Transverse colon (tissue), 4 donors: ENCODE data around the gene TAOK2.

Experiments used
- EP300 ChIP-seq: sonication (generic); formaldehyde crosslinking; IDR thresholded peaks from one replicate; pipeline ENCODE4 v1.6.1; 2017; ENCODE audit warnings: antibody characterized with exemption, low read depth
- POLR2A ChIP-seq: fragments of 450-650 bp; IDR thresholded peaks from one replicate; pipeline ENCODE4 v1.6.1; 2016; ENCODE audit warnings: antibody characterized with exemption, mild to moderate bottlenecking, moderate library complexity
- POLR2AphosphoS5 ChIP-seq, 3 donors: sonication (generic); formaldehyde crosslinking; IDR thresholded peaks; one replicate each; pipeline ENCODE4 v1.6.1; 2016; ENCODE audit warnings: antibody characterized with exemption in 3 of 3
- TF ChIP-seq, protein P1 (sequence below), 5 experiments: fragments of 200-600 bp in 3 of 5; fragments of 450-650 bp in 2 of 5; sonication (generic) in 3 of 5; IDR thresholded peaks; 1 replicate in 2 of 5; 2 replicates in 3 of 5; pipeline ENCODE4 v1.5.1; 2016 to 2017; ENCODE audit warnings: antibody characterized with exemption in 5 of 5, inconsistent platforms in 3 of 5, mild to moderate bottlenecking in 2 of 5, moderate library complexity in 1 of 5

DNA sequence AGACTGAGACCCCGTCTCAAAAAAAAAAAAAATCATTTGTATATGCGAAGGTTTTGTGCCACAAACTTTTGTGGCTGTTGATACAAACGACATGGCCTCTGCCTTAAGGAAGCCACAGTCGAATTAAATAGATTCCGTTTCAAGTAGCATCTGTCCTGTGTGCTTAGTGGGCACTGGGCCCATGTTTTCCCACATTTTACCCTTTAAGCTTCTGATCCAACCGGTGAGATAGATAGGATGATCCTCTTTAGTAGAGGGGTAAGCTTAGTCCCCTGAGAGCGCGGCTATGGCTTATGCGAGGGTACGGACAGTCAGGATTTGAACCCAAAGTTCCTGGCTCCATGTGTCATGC lies 12.6 kb upstream of the TAOK2 start:
- TF ChIP-seq POLR2A (no peak), EP300 (no peak), POLR2AphosphoS5 (IDR thresholded peaks at IDR 0.05) (no peak)
- TF ChIP-seq, protein P1, sequence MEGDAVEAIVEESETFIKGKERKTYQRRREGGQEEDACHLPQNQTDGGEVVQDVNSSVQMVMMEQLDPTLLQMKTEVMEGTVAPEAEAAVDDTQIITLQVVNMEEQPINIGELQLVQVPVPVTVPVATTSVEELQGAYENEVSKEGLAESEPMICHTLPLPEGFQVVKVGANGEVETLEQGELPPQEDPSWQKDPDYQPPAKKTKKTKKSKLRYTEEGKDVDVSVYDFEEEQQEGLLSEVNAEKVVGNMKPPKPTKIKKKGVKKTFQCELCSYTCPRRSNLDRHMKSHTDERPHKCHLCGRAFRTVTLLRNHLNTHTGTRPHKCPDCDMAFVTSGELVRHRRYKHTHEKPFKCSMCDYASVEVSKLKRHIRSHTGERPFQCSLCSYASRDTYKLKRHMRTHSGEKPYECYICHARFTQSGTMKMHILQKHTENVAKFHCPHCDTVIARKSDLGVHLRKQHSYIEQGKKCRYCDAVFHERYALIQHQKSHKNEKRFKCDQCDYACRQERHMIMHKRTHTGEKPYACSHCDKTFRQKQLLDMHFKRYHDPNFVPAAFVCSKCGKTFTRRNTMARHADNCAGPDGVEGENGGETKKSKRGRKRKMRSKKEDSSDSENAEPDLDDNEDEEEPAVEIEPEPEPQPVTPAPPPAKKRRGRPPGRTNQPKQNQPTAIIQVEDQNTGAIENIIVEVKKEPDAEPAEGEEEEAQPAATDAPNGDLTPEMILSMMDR (IDR thresholded peaks at IDR 0.05): no peak
